GM12873 (cell line): ENCODE data around the gene COG5.
A peak's percentile ranks its signal among the peaks of the same experiment; 100 is the strongest.

Experiments used
- TF ChIP-seq, protein P1 (sequence below): IDR thresholded peaks from 2 replicates; pipeline ENCODE4 v1.5.1; 2012; ENCODE audit warnings: low read depth, mild to moderate bottlenecking, moderate library complexity, low read length, control low read depth; ENCODE audit not compliant: insufficient read depth; ENCODE audit errors: missing control alignments

Gene COG5

GRCh38 chr7:107591421-107591820, 27.7 kb upstream of the COG5 start:
- TF ChIP-seq, protein P1, sequence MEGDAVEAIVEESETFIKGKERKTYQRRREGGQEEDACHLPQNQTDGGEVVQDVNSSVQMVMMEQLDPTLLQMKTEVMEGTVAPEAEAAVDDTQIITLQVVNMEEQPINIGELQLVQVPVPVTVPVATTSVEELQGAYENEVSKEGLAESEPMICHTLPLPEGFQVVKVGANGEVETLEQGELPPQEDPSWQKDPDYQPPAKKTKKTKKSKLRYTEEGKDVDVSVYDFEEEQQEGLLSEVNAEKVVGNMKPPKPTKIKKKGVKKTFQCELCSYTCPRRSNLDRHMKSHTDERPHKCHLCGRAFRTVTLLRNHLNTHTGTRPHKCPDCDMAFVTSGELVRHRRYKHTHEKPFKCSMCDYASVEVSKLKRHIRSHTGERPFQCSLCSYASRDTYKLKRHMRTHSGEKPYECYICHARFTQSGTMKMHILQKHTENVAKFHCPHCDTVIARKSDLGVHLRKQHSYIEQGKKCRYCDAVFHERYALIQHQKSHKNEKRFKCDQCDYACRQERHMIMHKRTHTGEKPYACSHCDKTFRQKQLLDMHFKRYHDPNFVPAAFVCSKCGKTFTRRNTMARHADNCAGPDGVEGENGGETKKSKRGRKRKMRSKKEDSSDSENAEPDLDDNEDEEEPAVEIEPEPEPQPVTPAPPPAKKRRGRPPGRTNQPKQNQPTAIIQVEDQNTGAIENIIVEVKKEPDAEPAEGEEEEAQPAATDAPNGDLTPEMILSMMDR: no peak

- TF ChIP-seq, protein P1: no peak
Observed at GRCh38 chr7:107588529-107589130, 24.9 kb upstream of the COG5 start.

DNA sequence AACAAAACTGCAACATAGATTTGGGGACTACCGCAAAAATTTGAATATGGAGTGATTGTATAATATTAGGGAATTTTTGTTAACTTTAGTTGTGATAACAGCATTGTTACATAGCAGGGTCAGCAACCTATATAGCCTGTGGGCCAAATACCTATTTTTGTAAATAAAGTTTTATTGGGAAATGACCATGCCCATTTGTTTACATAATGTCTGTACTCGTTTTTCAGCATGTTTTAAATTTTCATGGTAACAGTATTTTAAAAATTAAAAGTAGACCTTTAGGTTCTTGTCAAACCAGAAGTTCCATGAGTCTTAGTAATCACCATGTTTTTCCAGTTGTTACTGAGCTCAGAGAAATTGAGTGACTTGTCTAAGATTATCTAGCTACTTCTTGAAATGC, 21.0 kb upstream of the COG5 start:
- TF ChIP-seq, protein P1: no peak

DNA sequence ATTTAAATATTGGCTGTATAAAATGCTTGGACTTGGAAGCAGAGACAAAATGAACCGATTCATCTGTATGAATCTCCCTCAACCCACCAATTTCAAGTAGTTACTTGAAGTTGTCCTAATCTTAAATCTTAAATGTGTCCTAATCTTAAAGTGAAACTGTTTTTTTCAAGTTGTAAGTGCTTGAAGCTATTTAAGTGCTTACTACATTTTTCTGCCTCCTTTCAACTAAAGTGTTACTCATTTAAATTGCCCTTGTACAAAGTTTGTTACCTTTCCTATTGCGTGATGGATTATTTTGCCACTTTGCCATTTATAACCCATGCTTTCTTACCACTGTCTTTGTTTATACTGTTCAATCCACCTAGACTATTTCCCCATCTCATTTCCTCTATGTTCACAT, 19.2 kb upstream of the COG5 start:
- TF ChIP-seq, protein P1: no peak

GRCh38 chr7:107581387-107582013, 17.8 kb upstream of the COG5 start:
- TF ChIP-seq, protein P1: no peak

GRCh38 chr7:107580716-107581383, 17.1 kb upstream of the COG5 start:
- TF ChIP-seq, protein P1: no peak

- TF ChIP-seq, protein P1: peak; percentile 5
Observed at GRCh38 chr7:107579885-107580715, 16.4 kb upstream of the COG5 start, which contains the start of gene BCAP29. TSS of gene BCAP29 (plus strand) at chr7:107580246. CDS start at chr7:107580773, 527 bp downstream.
